K562 (cell line): Measurements from ENCODE around the gene ASS1. TPM values are rescaled to one million over a fixed set of nuclear protein-coding genes. Genes with fewer than 3 reads are reported as not detected.

Experiments used
- ATAC-seq: fragments of 200-7000 bp; cut with Tn5 transposase; 3 replicates; pipeline ENCODE4 v1.9.1; 2020; ENCODE audit warnings: moderate library complexity
- BruUV-seq: library from RNA; stranded (reverse); fragments of 400-500 nt; replicated peaks from 2 replicates; lab custom pipeline; 2021; lab: Mats Ljungman, UMichigan
- CTCF ChIA-PET: fragments of 300-600 bp; formaldehyde crosslinking; extraction: SDS; loops from one replicate; lab custom pipeline; 2021; ENCODE audit warnings: low intra/inter-chr PET ratio; lab: Yijun Ruan, JAX
- POLR2A ChIA-PET: fragments of 300-600, 350-650 bp; sonication (Branson Sonifier 250); formaldehyde crosslinking; extraction: SDS; loops from one replicate; lab custom pipeline; 2021; ENCODE audit warnings: antibody characterized with exemption, inconsistent platforms; lab: Yijun Ruan, JAX
- DNase-seq, 4 experiments: peaks; one replicate each; pipeline versions ENCODE4 v3.0.0 to v3.0.0-alpha.2; 2011 to 2018; ENCODE audit warnings: low spot score in 3 of 4, mixed read lengths in 3 of 4; ENCODE audit errors: extremely low read depth in 1 of 4
- FAIRE-seq: peaks from 2 replicates; lab custom pipeline; 2011; peaks lifted over from hg19 to GRCh38; lab: Jason Lieb, UNC
- H2AFZ ChIP-seq: 2 replicates; pipeline ENCODE4 v1.6.0; 2011; ENCODE audit warnings: low read depth, low read length, control low read depth, inconsistent platforms
- H3K27ac ChIP-seq: fragments of 200-600 bp; 3 replicates; pipeline ENCODE4 v1.8.0; 2011; ENCODE audit warnings: low read depth, mild to moderate bottlenecking, control low read depth, inconsistent platforms, low read length, moderate library complexity, mixed read lengths; ENCODE audit errors: extremely low read depth
- H3K27me3 ChIP-seq, 2 experiments: fragments of 300-600 bp in 1 of 2; 2 replicates in 1 of 2; 3 replicates in 1 of 2; pipeline versions ENCODE4 v1.6.0 to v1.8.0; 2011; ENCODE audit warnings: inconsistent platforms in 2 of 2, low read length in 2 of 2, mild to moderate bottlenecking in 1 of 2, mixed read lengths in 1 of 2, moderate library complexity in 1 of 2; ENCODE audit not compliant: control insufficient read depth in 2 of 2, insufficient read depth in 2 of 2
- H3K36me3 ChIP-seq: fragments of 300-600 bp; 3 replicates; pipeline ENCODE4 v1.8.0; 2011; ENCODE audit warnings: mild to moderate bottlenecking, low read length, inconsistent platforms; ENCODE audit not compliant: control insufficient read depth, insufficient read depth
- H3K4me1 ChIP-seq, 2 experiments: fragments of 200-600 bp in 1 of 2; replicated peaks in 1 of 2; 2 replicates in 1 of 2; 3 replicates in 1 of 2; pipeline versions ENCODE4 v1.5.1 to v1.8.0; 2011; ENCODE audit warnings: inconsistent platforms in 2 of 2, low read length in 2 of 2, mild to moderate bottlenecking in 1 of 2, mixed read lengths in 1 of 2, moderate library complexity in 1 of 2; ENCODE audit not compliant: control insufficient read depth in 2 of 2, insufficient read depth in 2 of 2
- H3K4me2 ChIP-seq: 2 replicates; pipeline ENCODE4 v1.6.1; 2011; ENCODE audit warnings: low read length, control low read depth, inconsistent platforms, mixed read lengths; ENCODE audit not compliant: insufficient read depth
- H3K4me3 ChIP-seq: fragments of 200-600 bp; sonication (generic), shearing (Covaris generic); 2 replicates; pipeline ENCODE4 v1.5.1; 2016; ENCODE audit warnings: control low read depth, inconsistent platforms
- H3K79me2 ChIP-seq: fragments of 200-600 bp; 3 replicates; pipeline ENCODE4 v1.8.0; 2011; ENCODE audit warnings: low read length, inconsistent platforms; ENCODE audit not compliant: control insufficient read depth, insufficient read depth
- H3K9ac ChIP-seq, 2 experiments: 2 replicates each; pipeline versions ENCODE4 v1.6.0 to v1.6.1; 2011; ENCODE audit warnings: low read depth in 2 of 2, low read length in 2 of 2, control low read depth in 1 of 2, inconsistent platforms in 1 of 2, mild to moderate bottlenecking in 1 of 2, mixed read lengths in 1 of 2; ENCODE audit not compliant: insufficient read depth in 1 of 2
- H3K9me1 ChIP-seq: one replicate; pipeline ENCODE4 v1.6.0; 2011; ENCODE audit warnings: inconsistent platforms, mild to moderate bottlenecking, low read length, moderate library complexity; ENCODE audit not compliant: control insufficient read depth, insufficient read depth
- H3K9me3 ChIP-seq: replicated peaks from 2 replicates; pipeline ENCODE4 v1.5.1; 2011; ENCODE audit warnings: low read depth, low read length, inconsistent platforms; ENCODE audit not compliant: control insufficient read depth, insufficient read depth
- H4K20me1 ChIP-seq: replicated peaks from 2 replicates; pipeline ENCODE4 v1.6.1; 2011; ENCODE audit warnings: low read length, inconsistent platforms, mixed read lengths; ENCODE audit not compliant: control insufficient read depth, insufficient read depth
- KDM1A ChIP-seq, 2 experiments: fragments of 450-650 bp; IDR thresholded peaks; 2 replicates each; pipeline ENCODE4 v1.6.1; 2016; ENCODE audit warnings: mild to moderate bottlenecking in 2 of 2
- POLR2G ChIP-seq: fragments of 200-400 bp; formaldehyde crosslinking; IDR thresholded peaks from 2 replicates; pipeline ENCODE4 v1.6.1; 2017; ENCODE audit warnings: low read depth, mild to moderate bottlenecking, antibody characterized with exemption, low read length, moderate library complexity
- RBM25 ChIP-seq: fragments of 200-400 bp; formaldehyde crosslinking; IDR thresholded peaks from 2 replicates; pipeline ENCODE4 v1.6.1; 2018; ENCODE audit warnings: low read length, low read depth, moderate library complexity; ENCODE audit not compliant: severe bottlenecking
- ZFP36 ChIP-seq: fragments of 150-350 bp; IDR thresholded peaks from 2 replicates; pipeline ENCODE4 v1.6.1; 2018; ENCODE audit warnings: low read length, low read depth; ENCODE audit not compliant: partially characterized antibody
- ZNF436 ChIP-seq: fragments of 250-450, 450-650 bp; sonication (Bioruptor Pico); formaldehyde crosslinking; IDR thresholded peaks from 2 replicates; pipeline ENCODE4 v1.7.0; 2020; ENCODE audit warnings: mild to moderate bottlenecking
- WGBS: fragments of 100-300 bp; shearing (Covaris generic); methylation state at CpG from one replicate; pipeline ENCODE4 v1.1.6; 2016; ENCODE audit warnings: low coverage, mixed read lengths; ENCODE audit not compliant: insufficient coverage; ENCODE audit errors: missing lambda C conversion rate; 5-methylcytosine and 5-hydroxymethylcytosine counted together
- in situ Hi-C: fragments of 300-500 bp; cut with MboI; formaldehyde crosslinking; loops from 4 replicates; pipeline ENCODE4 v1.15.0; 2018; ENCODE audit warnings: inconsistent platforms, mixed read lengths
- intact Hi-C: fragments of 100-400 bp; cut with micrococcal nuclease; formaldehyde crosslinking; loops from 2 replicates; pipeline ENCODE4 v1.14.2; 2022
- polyA plus RNA-seq, 8 experiments: library from polyadenylated mRNA; depleted of rRNA in 4 of 8; stranded (reverse) in 5 of 8; unstranded in 3 of 8; fragments of >200 nt; fragmentation: Nextera tagmentation in 2 of 8; fragmentation: Illumina TruSeq in 1 of 8; extraction: Ambion mirVana in 2 of 8; extraction: Trizol in 1 of 8; gene quantifications; 2 replicates each; pipeline versions ENCODE4 v1.2.1 to v1.2.3, GENCODE V29; 2011 to 2014; ENCODE audit warnings: inconsistent platforms in 1 of 8, missing spikeins in 1 of 8
- total RNA-seq, 7 experiments: library from RNA; depleted of rRNA in 6 of 7; stranded (reverse); fragments of >200 nt in 6 of 7; fragmentation: Illumina TruSeq in 2 of 7; extraction: Trizol in 2 of 7; gene quantifications; 2 replicates each; pipeline versions ENCODE4 v1.2.1 to v1.2.3, GENCODE V29; 2011 to 2021; ENCODE audit warnings: low replicate concordance in 1 of 7

The ASS1 gene
- total and polyA plus RNA-seq, 9 of the 15 experiments (the other 6 are each of a cell fraction or from before 2014, with no cell fraction given), result 1.5 to 5.7 (median 3.7) TPM

- in situ Hi-C loops, result no loop called here
Observed at GRCh38 chr9:130470269-130470668, 25.5 kb downstream of the ASS1 start.

GRCh38 chr9:130470950-130471349, 26.2 kb downstream of the ASS1 start:
- no peaks in the 10 kb centered on the region for H3K36me3 ChIP-seq
- intact Hi-C loops (no loop called here), in situ Hi-C loops (no loop called here)
- no TSS peak for BruUV-seq
- H3K79me2 ChIP-seq, result no peaks in the 10 kb centered on the region
- H3K4me3 ChIP-seq, result no peak overlapping the region
- no peak overlapping the region for H3K9ac ChIP-seq
- TF ChIP-seq KDM1A (IDR thresholded peaks at IDR 0.05), result no peak
- peak; percentile 44 for TF ChIP-seq RBM25
- TF ChIP-seq ZFP36, result peak; percentile 91
- WGBS, result 18% methylated on average over 11 of the region's 12 CpGs
- ATAC-seq (no peak), DNase-seq (no peak), FAIRE-seq (no peak)
- no peaks in the 10 kb centered on the region for H3K9me1 ChIP-seq
- H4K20me1 ChIP-seq, result peaks cover 8% of the 10 kb centered on the region; the same call in 1 of the 2 replicates
- no peak overlapping the region for H3K27ac ChIP-seq
- H3K4me2 ChIP-seq, result no peak overlapping the region
- POLR2A ChIA-PET, result interaction anchor here (1.2 kb wide), 1 partner anchor 10 kb away, joined by 4 read pairs; no protein-coding TSS in a partner anchor
- CTCF ChIA-PET, result no interaction called here
- peaks cover 3 to 52% of the 10 kb centered on the region in 2 experiments; a peak in 4 of 5 replicates for H3K27me3 ChIP-seq
- no peak overlapping the region for H2AFZ ChIP-seq
- no peaks in the 10 kb centered on the region for H3K9me3 ChIP-seq
- H3K4me1 ChIP-seq, result peaks cover 0 to 48% of the 10 kb centered on the region in 2 experiments; a peak in 2 of 5 replicates

More at GRCh38 chr9:130470269-130470668, 25.5 kb downstream of the ASS1 start:
- Histone ChIP-seq H3K9me1 (no peaks in the 10 kb centered on the region), H3K36me3 (no peaks in the 10 kb centered on the region), H3K9me3 (no peaks in the 10 kb centered on the region), H3K9ac (peak overlapping the region in 1 of 2 experiments; percentile 17; a peak in 1 of 4 replicates), H3K27me3 (peaks cover 3 to 52% of the 10 kb centered on the region in 2 experiments; a peak in 4 of 5 replicates), H3K4me3 (no peak overlapping the region), H3K27ac (no peak overlapping the region), H3K4me2 (no peak overlapping the region), H3K79me2 (no peaks in the 10 kb centered on the region), H4K20me1 (peaks cover 8% of the 10 kb centered on the region; the same call in 1 of the 2 replicates), H2AFZ (no peak overlapping the region), H3K4me1 (peaks cover 0 to 53% of the 10 kb centered on the region in 2 experiments; a peak in 2 of 5 replicates)
- ChIA-PET CTCF (no interaction called here), POLR2A (interaction anchor here (0.6 to 1.0 kb wide), 2 partner anchors 11 to 207 kb away, joined by 3 to 5 read pairs; no protein-coding TSS in a partner anchor)
- DNase-seq (no peak), ATAC-seq (no peak), FAIRE-seq (no peak)
- TF ChIP-seq ZNF436 (CRISPR knock-in tag) (no peak), POLR2G (0 out of 2 replicates have a peak, but pooled peaks have one; percentile 30)
- intact Hi-C loops, result no loop called here
- no TSS peak for BruUV-seq
- 31% methylated on average over 7 of the region's 10 CpGs for WGBS
